ENCODE results near the gene POLG2. TPM values are rescaled to one million over a fixed set of nuclear protein-coding genes. Genes with fewer than 3 reads are reported as not detected.

POLG2 gene
- total and polyA plus RNA-seq, 2 experiments from 2014 or later, result 17.0 to 22.2 TPM

DNA sequence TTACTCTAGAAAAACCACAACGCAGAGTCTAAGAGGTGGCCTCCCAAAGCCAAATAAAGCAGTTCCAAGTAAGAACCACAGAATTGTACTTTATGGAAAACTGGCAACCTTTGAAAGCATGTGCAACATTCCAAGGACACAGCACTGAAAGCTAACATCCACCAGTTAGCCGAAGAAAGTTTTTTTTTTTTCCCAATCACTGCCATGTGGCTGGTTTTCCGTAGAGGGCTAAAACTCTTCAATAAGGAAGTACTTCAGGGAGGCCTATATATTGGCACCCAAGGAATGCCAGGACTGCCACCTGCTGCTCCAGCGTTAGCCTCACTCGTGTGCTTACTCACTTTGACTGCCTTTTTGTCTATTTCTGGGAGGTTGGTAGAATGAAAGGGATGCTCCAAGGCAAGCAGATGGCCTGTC, 35.1 kb upstream of the POLG2 start:
- no peaks in the 10 kb centered on the region for H3K4me1 ChIP-seq (ENCODE audit: low read depth)
- no peak for TF ChIP-seq CTCF (IDR thresholded peaks at IDR 0.05; ENCODE audit: low read depth, low read length)
- H3K36me3 ChIP-seq, result peaks cover 93% of the 10 kb centered on the region
- no peak overlapping the region for H3K27ac ChIP-seq
- no peak for DNase-seq (ENCODE audit: low read depth in 1 of 2, low spot score in 1 of 2)
- H3K4me3 ChIP-seq, result no peak overlapping the region
- H3K27me3 ChIP-seq, result no peaks in the 10 kb centered on the region
- H3K9me3 ChIP-seq (ENCODE audit: low read depth), result no peaks in the 10 kb centered on the region

DNA sequence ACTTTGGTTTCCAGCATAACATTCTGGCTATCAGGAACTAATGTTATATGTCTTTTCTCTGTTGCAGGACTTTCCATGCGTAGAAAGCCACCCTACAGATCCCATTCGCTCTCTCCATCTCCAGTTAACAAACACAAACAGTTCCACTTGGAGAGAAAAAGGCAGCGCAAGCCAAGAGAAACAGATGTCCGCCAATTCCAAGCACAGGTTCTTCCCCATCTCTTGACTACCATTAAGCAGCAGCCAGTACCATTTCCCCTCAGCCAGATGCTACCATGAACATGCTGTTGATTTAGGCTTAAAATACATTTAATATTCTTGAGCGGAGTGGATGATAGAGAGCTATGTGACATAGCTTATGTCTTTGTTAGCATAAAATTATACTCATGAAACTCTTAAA, 32.4 kb upstream of the POLG2 start:
- Histone ChIP-seq H3K27ac (no peak overlapping the region), H3K4me1 (ENCODE audit: low read depth) (no peaks in the 10 kb centered on the region), H3K27me3 (no peaks in the 10 kb centered on the region), H3K36me3 (peaks cover 94% of the 10 kb centered on the region), H3K9me3 (ENCODE audit: low read depth) (no peaks in the 10 kb centered on the region), H3K4me3 (no peak overlapping the region)
- DNase-seq (ENCODE audit: low read depth in 1 of 2, low spot score in 1 of 2), result no peak
- TF ChIP-seq CTCF (IDR thresholded peaks at IDR 0.05; ENCODE audit: low read depth, low read length), result no peak

DNA sequence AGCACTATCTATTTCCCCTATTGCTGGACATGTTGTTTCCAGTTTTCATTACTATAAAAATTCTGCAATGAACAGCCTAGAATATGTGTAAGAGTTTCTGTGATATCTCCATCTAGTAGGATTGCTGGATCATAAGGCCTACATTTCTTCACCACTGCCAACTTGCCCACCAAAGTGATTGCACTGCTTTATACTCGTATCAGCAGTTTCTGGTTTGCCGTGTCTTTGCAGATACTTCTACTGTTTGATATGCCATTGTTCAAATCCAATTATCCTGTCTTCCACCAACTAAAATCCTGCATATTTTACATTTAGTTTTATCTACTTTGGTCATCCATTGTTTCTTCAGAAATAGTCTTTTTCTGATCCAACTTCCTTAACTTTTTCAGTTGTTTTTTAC, 31.1 kb upstream of the POLG2 start:
- TF ChIP-seq CTCF (IDR thresholded peaks at IDR 0.05; ENCODE audit: low read depth, low read length), result no peak
- Histone ChIP-seq H3K27me3 (no peaks in the 10 kb centered on the region), H3K36me3 (peaks cover 91% of the 10 kb centered on the region), H3K4me3 (no peak overlapping the region), H3K9me3 (ENCODE audit: low read depth) (no peaks in the 10 kb centered on the region), H3K27ac (no peak overlapping the region), H3K4me1 (ENCODE audit: low read depth) (no peaks in the 10 kb centered on the region)
- no peak for DNase-seq (ENCODE audit: low read depth in 1 of 2, low spot score in 1 of 2)

DNA sequence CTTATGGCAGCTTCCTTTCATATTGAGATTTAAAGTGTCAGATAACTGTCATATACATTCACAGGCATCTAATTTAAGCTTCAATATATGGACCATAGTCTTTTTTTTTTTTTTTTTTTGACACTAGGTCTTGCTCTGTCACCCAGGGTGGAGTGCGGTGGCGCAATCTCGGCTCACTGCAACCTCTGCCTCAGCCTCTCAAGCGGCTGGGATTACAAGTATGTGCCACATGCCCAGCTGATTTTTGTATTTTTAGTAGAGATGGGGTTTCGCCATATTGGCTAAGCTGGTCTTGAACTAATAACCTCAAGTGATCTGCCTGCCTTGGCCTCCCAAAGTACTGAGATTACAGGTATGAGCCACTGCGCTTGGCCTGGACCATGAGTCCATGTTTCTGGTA, 23.5 kb upstream of the POLG2 start:
- Histone ChIP-seq H3K27ac (no peak overlapping the region), H3K36me3 (peaks cover 86% of the 10 kb centered on the region), H3K4me3 (no peak overlapping the region), H3K27me3 (no peaks in the 10 kb centered on the region), H3K9me3 (ENCODE audit: low read depth) (no peaks in the 10 kb centered on the region), H3K4me1 (ENCODE audit: low read depth) (no peaks in the 10 kb centered on the region)
- no peak for TF ChIP-seq CTCF (IDR thresholded peaks at IDR 0.05; ENCODE audit: low read depth, low read length)
- DNase-seq (ENCODE audit: low read depth in 1 of 2, low spot score in 1 of 2), result no peak

DNA sequence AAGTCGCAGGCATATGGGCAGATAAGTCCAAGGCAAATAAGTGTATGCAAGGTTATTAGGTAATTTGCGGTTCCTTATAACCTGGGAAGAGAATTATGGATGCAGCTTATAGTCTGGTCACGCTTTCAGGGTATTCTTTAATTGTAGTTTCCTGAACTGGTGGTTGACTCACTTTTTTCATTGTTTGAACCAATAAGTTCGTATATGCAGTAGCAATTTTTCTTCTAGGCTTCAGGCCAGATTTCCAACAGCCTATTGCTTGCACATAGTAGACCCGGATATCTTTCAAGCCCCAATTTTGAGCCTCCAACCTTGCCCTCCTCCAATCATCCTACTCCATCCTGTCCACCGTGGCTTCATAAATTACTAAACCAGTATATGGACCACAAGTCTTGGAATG, 22.7 kb upstream of the POLG2 start:
- Histone ChIP-seq H3K4me1 (ENCODE audit: low read depth) (no peaks in the 10 kb centered on the region), H3K9me3 (ENCODE audit: low read depth) (no peaks in the 10 kb centered on the region), H3K27me3 (no peaks in the 10 kb centered on the region), H3K36me3 (peaks cover 86% of the 10 kb centered on the region), H3K4me3 (no peak overlapping the region), H3K27ac (no peak overlapping the region)
- no peak for TF ChIP-seq CTCF (IDR thresholded peaks at IDR 0.05; ENCODE audit: low read depth, low read length)
- no peak for DNase-seq (ENCODE audit: low read depth in 1 of 2, low spot score in 1 of 2)

DNA sequence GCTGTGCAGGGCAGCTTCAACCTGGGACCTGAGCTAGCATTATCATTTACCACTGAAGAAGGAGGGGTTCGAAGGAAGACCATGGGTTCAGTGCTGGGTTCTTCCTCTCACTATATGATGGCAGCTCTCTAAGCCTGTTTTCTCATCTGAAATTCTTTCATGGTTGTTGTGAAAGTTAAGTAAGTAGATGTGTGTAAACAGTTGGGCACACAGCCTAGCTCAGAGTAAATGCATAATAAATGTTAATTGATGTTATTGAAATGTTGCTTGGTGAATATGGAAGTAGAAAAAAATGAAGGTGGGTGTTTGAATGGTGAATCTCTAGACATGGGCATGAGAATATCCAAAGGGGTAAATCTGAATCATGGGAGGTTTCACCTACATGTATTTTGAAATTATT, 19.0 kb upstream of the POLG2 start:
- H3K9me3 ChIP-seq (ENCODE audit: low read depth), result no peaks in the 10 kb centered on the region
- no peaks in the 10 kb centered on the region for H3K27me3 ChIP-seq
- no peak for TF ChIP-seq CTCF (IDR thresholded peaks at IDR 0.05; ENCODE audit: low read depth, low read length)
- H3K4me1 ChIP-seq (ENCODE audit: low read depth), result no peaks in the 10 kb centered on the region
- no peak overlapping the region for H3K4me3 ChIP-seq
- H3K36me3 ChIP-seq, result peaks cover 79% of the 10 kb centered on the region
- H3K27ac ChIP-seq, result peak overlapping the region; percentile 18
- DNase-seq (ENCODE audit: low read depth in 1 of 2, low spot score in 1 of 2), result no peak

Measured in cardiac muscle cell (in vitro differentiated cells and primary cell).